SH-SY5Y (cell line): Measurements from ENCODE around the gene TNNI2.

Experiments used
- GATA2 ChIP-seq: IDR thresholded peaks from 2 replicates; pipeline ENCODE4 v1.6.1; 2011; ENCODE audit warnings: mild to moderate bottlenecking, low read depth, low read length
- GATA3 ChIP-seq: IDR thresholded peaks from 2 replicates; pipeline ENCODE4 v1.6.1; 2011; ENCODE audit warnings: low read depth, mild to moderate bottlenecking, low read length, moderate library complexity

Gene TNNI2

GRCh38 chr11:1817000-1817399 lies 21.8 kb upstream of the TNNI2 start:
- no peak for TF ChIP-seq GATA3
- TF ChIP-seq GATA2, result no peak

GRCh38 chr11:1817511-1817910 lies 21.3 kb upstream of the TNNI2 start:
- TF ChIP-seq GATA3 (no peak), GATA2 (no peak)

- TF ChIP-seq GATA3, result no peak
- no peak for TF ChIP-seq GATA2
These were observed 19.7 kb upstream of the TNNI2 start for GRCh38 chr11:1819074-1819473.

- no peak for TF ChIP-seq GATA3
- TF ChIP-seq GATA2, result no peak
These were observed 18.1 kb upstream of the TNNI2 start for GRCh38 chr11:1820463-1821325.

- no peak for TF ChIP-seq GATA2
- no peak for TF ChIP-seq GATA3
These were observed 17.2 kb upstream of the TNNI2 start for GRCh38 chr11:1821562-1821961.

GRCh38 chr11:1822648-1823375 lies 16.0 kb upstream of the TNNI2 start:
- TF ChIP-seq GATA3, result no peak
- no peak for TF ChIP-seq GATA2

- TF ChIP-seq GATA3 (no peak), GATA2 (no peak)
These were observed 15.2 kb upstream of the TNNI2 start for GRCh38 chr11:1823376-1824220.

- TF ChIP-seq GATA2 (no peak), GATA3 (no peak)
These were observed 14.4 kb upstream of the TNNI2 start for GRCh38 chr11:1824221-1825038.

GRCh38 chr11:1825039-1825740 lies 13.6 kb upstream of the TNNI2 start:
- TF ChIP-seq GATA2 (no peak), GATA3 (no peak)

- TF ChIP-seq GATA2, result no peak
- TF ChIP-seq GATA3, result no peak
These were observed 12.9 kb upstream of the TNNI2 start for GRCh38 chr11:1825785-1826451.

- TF ChIP-seq GATA2, result no peak
- TF ChIP-seq GATA3, result no peak
These were observed 12.2 kb upstream of the TNNI2 start for GRCh38 chr11:1826552-1827094.

GRCh38 chr11:1827095-1827813 lies 11.5 kb upstream of the TNNI2 start:
- no peak for TF ChIP-seq GATA2
- TF ChIP-seq GATA3, result no peak
